Stimulated activated CD8-positive, alpha-beta memory T cell treated with anti-CD3 and anti-CD28 coated beads, Interleukin-15, amount 100 ng/mL, for 48 hours (primary cell): ENCODE measurements around the gene IGF2BP3.
"Not testable (repeated sequence)": the region's sequence is repeated elsewhere in the genome, so short reads cannot be mapped to it uniquely, and the experiment has no call there.

Source experiments
- DNase-seq, 2 donors: peaks; one replicate each; pipeline ENCODE4 v3.0.0-alpha.2; 2020; ENCODE audit warnings: low read depth in 2 of 2

The IGF2BP3 gene

GRCh38 chr7:23341846-23342598 lies 128.3 kb downstream of the IGF2BP3 start:
- no peak for DNase-seq

- no peak for DNase-seq
Measured at GRCh38 chr7:23338863-23339262, 131.4 kb downstream of the IGF2BP3 start.

GRCh38 chr7:23338439-23338838 lies 131.9 kb downstream of the IGF2BP3 start:
- no peak for DNase-seq

- DNase-seq, result no peak
Measured at GRCh38 chr7:23337374-23337773, 132.9 kb downstream of the IGF2BP3 start.

GRCh38 chr7:23336799-23337283 lies 133.4 kb downstream of the IGF2BP3 start:
- no peak for DNase-seq

GRCh38 chr7:23336086-23336485 lies 134.2 kb downstream of the IGF2BP3 start:
- DNase-seq, result no peak

GRCh38 chr7:23335621-23336020 lies 134.7 kb downstream of the IGF2BP3 start:
- DNase-seq, result no peak

- no peak for DNase-seq
Measured at GRCh38 chr7:23335136-23335535, 135.2 kb downstream of the IGF2BP3 start.

- no peak for DNase-seq
Measured at GRCh38 chr7:23334482-23335056, 135.7 kb downstream of the IGF2BP3 start.

- DNase-seq, result no peak
Measured at GRCh38 chr7:23333671-23334246, 136.5 kb downstream of the IGF2BP3 start.

GRCh38 chr7:23332910-23333612 lies 137.2 kb downstream of the IGF2BP3 start:
- no peak for DNase-seq

- no peak for DNase-seq
Measured at GRCh38 chr7:23332193-23332592, 138.1 kb downstream of the IGF2BP3 start.

GRCh38 chr7:23331132-23331531 lies 139.2 kb downstream of the IGF2BP3 start:
- DNase-seq, result no peak

- no peak for DNase-seq
Measured at GRCh38 chr7:23315366-23315765, 154.9 kb downstream of the IGF2BP3 start.

GRCh38 chr7:23312141-23312540 lies 158.2 kb downstream of the IGF2BP3 start:
- not testable (repeated sequence) for DNase-seq

GRCh38 chr7:23308754-23309153 lies 161.5 kb downstream of the IGF2BP3 start:
- no peak for DNase-seq

- no peak for DNase-seq
Measured at GRCh38 chr7:23306936-23307521, 163.3 kb downstream of the IGF2BP3 start.

GRCh38 chr7:23299770-23300300 lies 170.5 kb downstream of the IGF2BP3 start:
- DNase-seq, result no peak

GRCh38 chr7:23298885-23299769 lies 171.2 kb downstream of the IGF2BP3 start, which contains the start of gene MALSU1:
TSS of gene MALSU1 (plus strand) at chr7:23299339. CDS start at chr7:23299353, 14 bp downstream.
- peak; percentile 94 to 95 for DNase-seq

- no peak for DNase-seq
Measured at GRCh38 chr7:23298141-23298881, 172.0 kb downstream of the IGF2BP3 start.
